Measurements from ENCODE around the gene CIB4.

The CIB4 gene

GRCh38 chr2:26540961-26541360 is 100.2 kb downstream of the CIB4 start:
- no peak overlapping the region for H3K4me3 Mint-ChIP-seq
- DNase-seq (ENCODE audit: low spot score in 2 of 2) (no peak), ATAC-seq (replicated peaks; ENCODE audit: extremely low read depth, poor library complexity, severe bottlenecking) (no peak)
- no peaks in the 10 kb centered on the region for H3K4me1 Mint-ChIP-seq
- H3K36me3 Mint-ChIP-seq (ENCODE audit: insufficient read depth) = peaks cover 3% of the 10 kb centered on the region
- no peak overlapping the region for H3K27ac Mint-ChIP-seq (ENCODE audit: low read depth)
- peaks cover 25% of the 10 kb centered on the region for H3K27me3 Mint-ChIP-seq
- no peaks in the 10 kb centered on the region for H3K9me3 Mint-ChIP-seq

DNA sequence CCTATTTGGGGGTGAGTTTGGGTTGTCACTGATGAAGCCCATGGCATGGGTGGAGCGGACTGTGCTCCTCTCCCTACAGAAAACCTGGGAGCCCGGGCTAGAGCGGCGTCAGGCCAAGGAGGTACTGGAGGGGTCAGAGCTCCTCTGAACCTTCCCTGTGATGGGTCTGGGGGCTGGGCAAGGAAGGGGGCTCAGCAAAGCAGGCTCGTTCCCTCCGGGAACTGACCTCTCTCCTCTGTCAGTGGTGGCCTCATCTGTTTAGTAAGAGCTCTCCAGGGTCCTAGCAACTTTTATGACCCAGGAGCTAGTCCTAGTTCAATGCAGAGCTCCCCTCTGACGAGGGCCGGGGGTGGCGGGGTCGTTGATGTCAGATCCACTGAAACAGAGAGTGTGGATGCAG is 100.9 kb downstream of the CIB4 start:
- ATAC-seq (replicated peaks; ENCODE audit: extremely low read depth, poor library complexity, severe bottlenecking) (no peak), DNase-seq (ENCODE audit: low spot score in 2 of 2) (no peak)
- no peaks in the 10 kb centered on the region for H3K9me3 Mint-ChIP-seq
- H3K4me1 Mint-ChIP-seq = no peaks in the 10 kb centered on the region
- H3K27me3 Mint-ChIP-seq = peaks cover 31% of the 10 kb centered on the region
- no peak overlapping the region for H3K27ac Mint-ChIP-seq (ENCODE audit: low read depth)
- peaks cover 3% of the 10 kb centered on the region for H3K36me3 Mint-ChIP-seq (ENCODE audit: insufficient read depth)
- no peak overlapping the region for H3K4me3 Mint-ChIP-seq

- Mint-ChIP-seq H3K36me3 (ENCODE audit: insufficient read depth) (peaks cover 3% of the 10 kb centered on the region), H3K4me1 (no peaks in the 10 kb centered on the region)
Measured at GRCh38 chr2:26537826-26538475, 103.2 kb downstream of the CIB4 start.

GRCh38 chr2:26537069-26537825 is 103.9 kb downstream of the CIB4 start:
- Mint-ChIP-seq H3K4me3 (no peak overlapping the region), H3K27me3 (peaks cover 23% of the 10 kb centered on the region), H3K4me1 (no peaks in the 10 kb centered on the region), H3K27ac (ENCODE audit: low read depth) (no peak overlapping the region), H3K36me3 (ENCODE audit: insufficient read depth) (peaks cover 3% of the 10 kb centered on the region), H3K9me3 (no peaks in the 10 kb centered on the region)
- ATAC-seq (replicated peaks; ENCODE audit: extremely low read depth, poor library complexity, severe bottlenecking) (no peak), DNase-seq (ENCODE audit: low spot score in 2 of 2) (no peak)

More at GRCh38 chr2:26537826-26538475, 103.2 kb downstream of the CIB4 start:
- Mint-ChIP-seq H3K9me3 (no peaks in the 10 kb centered on the region), H3K27me3 (peaks cover 30% of the 10 kb centered on the region), H3K4me3 (no peak overlapping the region), H3K27ac (ENCODE audit: low read depth) (no peak overlapping the region)
- DNase-seq (ENCODE audit: low spot score in 2 of 2) = no peak
- ATAC-seq (replicated peaks; ENCODE audit: extremely low read depth, poor library complexity, severe bottlenecking) = no peak

DNA sequence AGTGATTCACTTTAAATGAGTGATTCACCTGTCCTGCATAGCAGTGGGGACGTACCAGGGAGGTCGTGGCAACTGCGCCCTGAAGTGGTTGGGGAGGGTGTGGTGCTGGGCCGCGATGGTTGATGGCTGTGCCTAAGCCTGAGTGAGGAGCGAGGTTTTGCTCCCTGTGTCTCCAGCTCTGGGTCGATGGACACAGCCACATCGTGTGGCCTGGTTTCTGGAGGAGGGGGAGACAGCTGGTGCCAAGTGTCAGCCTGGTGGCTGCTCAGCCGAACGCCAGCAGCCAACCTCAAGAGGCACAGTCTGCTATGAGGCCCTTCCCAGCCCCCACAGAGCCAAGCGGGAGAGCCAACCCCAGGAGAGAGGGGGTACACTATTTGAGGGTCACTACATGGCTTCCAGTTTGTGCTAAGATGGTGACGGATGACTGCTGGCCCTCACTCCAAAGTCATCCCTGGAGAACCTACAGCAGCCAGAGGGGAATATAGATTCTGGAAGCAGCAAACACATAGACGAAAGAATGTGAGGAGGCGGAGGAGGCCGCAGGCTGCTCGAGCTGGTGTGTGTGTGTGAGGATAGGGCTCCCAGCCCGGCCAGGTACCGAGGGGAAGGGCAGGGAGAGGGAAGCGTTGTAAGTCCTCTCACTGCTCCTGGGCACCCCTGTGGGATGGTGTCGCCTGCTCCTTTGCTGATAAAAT is 104.6 kb downstream of the CIB4 start:
- Mint-ChIP-seq H3K4me1 (no peaks in the 10 kb centered on the region), H3K27me3 (peaks cover 15% of the 10 kb centered on the region), H3K36me3 (ENCODE audit: insufficient read depth) (peaks cover 3% of the 10 kb centered on the region), H3K9me3 (no peaks in the 10 kb centered on the region), H3K27ac (ENCODE audit: low read depth) (no peak overlapping the region), H3K4me3 (no peak overlapping the region)
- ATAC-seq (replicated peaks; ENCODE audit: extremely low read depth, poor library complexity, severe bottlenecking) (no peak), DNase-seq (ENCODE audit: low spot score in 2 of 2) (no peak)

DNA sequence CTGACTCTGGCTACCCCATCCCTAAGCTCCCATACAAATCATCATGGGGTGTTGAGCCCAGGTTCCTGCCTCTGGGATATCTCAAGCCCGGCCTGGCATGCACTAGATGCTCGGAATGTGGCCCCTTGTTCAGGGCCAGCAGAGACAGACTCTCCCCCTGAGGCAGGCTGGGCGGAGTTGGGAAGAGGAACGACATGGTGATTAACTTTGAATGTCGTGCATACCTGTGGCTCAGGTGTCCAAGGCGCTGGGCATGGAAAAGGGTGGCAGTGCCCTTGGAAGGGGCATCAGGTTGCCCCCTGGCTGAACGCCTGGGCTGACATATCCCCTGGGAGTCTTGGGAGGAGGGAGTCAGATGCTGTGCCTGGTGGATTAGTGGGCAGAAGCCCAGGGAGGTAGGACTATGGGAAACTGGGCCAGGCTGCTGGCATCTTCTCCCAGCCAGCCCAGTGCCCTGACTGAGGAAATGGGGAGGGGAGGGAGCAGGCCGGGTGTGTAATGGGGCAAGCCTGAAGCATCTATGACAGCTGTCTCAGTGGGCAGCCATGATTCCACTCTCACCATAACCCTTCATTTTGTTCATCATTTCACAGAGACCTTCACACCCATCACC is 105.4 kb downstream of the CIB4 start:
- H3K27me3 Mint-ChIP-seq = peaks cover 19% of the 10 kb centered on the region
- no peak for DNase-seq (ENCODE audit: low spot score in 2 of 2)
- no peak for ATAC-seq (replicated peaks; ENCODE audit: extremely low read depth, poor library complexity, severe bottlenecking)
- H3K36me3 Mint-ChIP-seq (ENCODE audit: insufficient read depth) = peaks cover 3% of the 10 kb centered on the region
- H3K4me1 Mint-ChIP-seq = no peaks in the 10 kb centered on the region
- no peaks in the 10 kb centered on the region for H3K9me3 Mint-ChIP-seq
- H3K27ac Mint-ChIP-seq (ENCODE audit: low read depth) = no peak overlapping the region
- H3K4me3 Mint-ChIP-seq = no peak overlapping the region

DNA sequence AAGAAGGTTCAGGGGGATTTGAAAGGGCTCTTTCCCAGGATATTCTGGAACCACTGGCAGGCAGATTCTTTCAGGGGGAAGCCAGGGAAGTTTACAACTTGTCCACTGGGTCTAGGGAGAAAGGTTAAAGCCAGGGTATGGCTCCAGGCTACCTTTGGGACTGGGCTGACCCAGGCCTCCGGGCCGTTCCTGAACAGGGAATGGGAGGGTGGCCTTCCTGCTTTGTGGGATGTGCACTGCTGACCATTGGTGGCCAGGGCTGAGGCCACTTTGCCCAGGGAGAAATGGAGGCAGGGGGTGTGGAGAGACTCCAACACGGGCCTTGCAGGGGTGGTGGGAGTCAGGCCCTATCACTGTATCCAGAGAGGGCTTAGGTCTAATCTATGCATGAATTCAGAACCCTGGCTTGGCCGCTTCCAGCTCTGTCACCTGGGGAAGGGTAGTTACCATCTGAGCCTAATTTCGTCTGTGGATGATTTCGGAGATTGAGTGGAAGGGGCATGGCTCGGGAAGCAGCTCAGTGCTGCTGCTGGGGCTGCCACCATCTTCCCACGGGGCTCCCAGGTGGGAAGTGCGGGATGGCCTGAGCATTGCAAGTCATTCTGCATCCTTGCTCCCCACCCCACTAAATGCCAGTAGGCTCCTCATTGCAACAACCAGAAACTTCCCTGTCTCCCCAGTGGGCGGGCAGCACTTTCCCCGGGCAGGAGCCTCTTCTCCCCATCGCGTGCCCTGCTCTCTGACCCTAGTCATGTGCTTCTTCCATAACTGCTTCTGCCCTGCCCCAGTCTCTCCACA is 106.1 kb downstream of the CIB4 start:
- H3K4me3 Mint-ChIP-seq = no peak overlapping the region
- H3K27me3 Mint-ChIP-seq = peaks cover 26% of the 10 kb centered on the region
- peaks cover 3% of the 10 kb centered on the region for H3K36me3 Mint-ChIP-seq (ENCODE audit: insufficient read depth)
- DNase-seq (ENCODE audit: low spot score in 2 of 2) (no peak), ATAC-seq (replicated peaks; ENCODE audit: extremely low read depth, poor library complexity, severe bottlenecking) (no peak)
- no peaks in the 10 kb centered on the region for H3K9me3 Mint-ChIP-seq
- H3K4me1 Mint-ChIP-seq = no peaks in the 10 kb centered on the region
- no peak overlapping the region for H3K27ac Mint-ChIP-seq (ENCODE audit: low read depth)

DNA sequence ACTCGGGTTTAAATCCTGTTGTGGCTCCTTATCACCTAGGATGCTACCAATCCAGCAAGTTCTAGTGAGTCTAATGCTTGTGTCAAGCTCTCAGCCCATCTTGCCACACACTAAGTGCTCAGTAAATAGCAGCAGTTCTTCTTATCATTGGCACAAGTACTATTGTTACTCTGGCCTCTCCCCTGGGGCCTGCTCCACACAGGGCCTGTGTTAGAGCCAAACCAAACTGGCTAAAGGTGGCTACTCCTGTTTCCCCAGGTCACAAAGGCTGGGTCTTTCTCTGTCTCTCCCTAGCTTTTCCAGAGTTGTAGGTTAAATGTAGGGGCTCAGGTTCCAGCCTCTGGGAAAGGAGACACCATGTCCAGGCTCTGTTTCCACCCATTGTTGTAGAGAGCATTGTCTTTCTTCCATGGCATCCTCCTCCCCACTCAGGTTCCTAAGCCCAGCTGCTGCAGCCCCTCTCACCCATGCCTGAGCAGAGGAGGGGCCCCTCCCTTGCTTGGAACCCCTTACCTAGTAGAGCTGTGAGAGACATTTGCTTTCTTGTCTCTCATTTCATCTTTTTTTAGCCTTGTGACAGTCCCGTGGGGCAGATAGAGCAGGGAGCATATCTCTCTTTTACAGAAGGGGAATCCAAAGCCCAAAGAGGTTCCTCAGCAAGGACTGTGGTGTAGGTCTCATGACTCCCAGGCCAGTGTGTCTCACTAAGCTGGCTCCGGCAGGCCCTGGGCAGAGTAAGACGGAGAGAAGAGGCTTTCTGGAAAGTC is 106.9 kb downstream of the CIB4 start:
- Mint-ChIP-seq H3K4me3 (no peak overlapping the region), H3K27ac (ENCODE audit: low read depth) (no peak overlapping the region), H3K27me3 (peaks cover 29% of the 10 kb centered on the region), H3K36me3 (ENCODE audit: insufficient read depth) (peaks cover 3% of the 10 kb centered on the region), H3K4me1 (no peaks in the 10 kb centered on the region), H3K9me3 (no peaks in the 10 kb centered on the region)
- DNase-seq (ENCODE audit: low spot score in 2 of 2) = no peak
- no peak for ATAC-seq (replicated peaks; ENCODE audit: extremely low read depth, poor library complexity, severe bottlenecking)

- DNase-seq (ENCODE audit: low spot score in 2 of 2) (no peak), ATAC-seq (replicated peaks; ENCODE audit: extremely low read depth, poor library complexity, severe bottlenecking) (no peak)
- H3K36me3 Mint-ChIP-seq (ENCODE audit: insufficient read depth) = peaks cover 3% of the 10 kb centered on the region
- H3K9me3 Mint-ChIP-seq = no peaks in the 10 kb centered on the region
- H3K4me1 Mint-ChIP-seq = no peaks in the 10 kb centered on the region
- peaks cover 29% of the 10 kb centered on the region for H3K27me3 Mint-ChIP-seq
- H3K27ac Mint-ChIP-seq (ENCODE audit: low read depth) = no peak overlapping the region
- no peak overlapping the region for H3K4me3 Mint-ChIP-seq
Measured at GRCh38 chr2:26533661-26534060, 107.5 kb downstream of the CIB4 start.

DNA sequence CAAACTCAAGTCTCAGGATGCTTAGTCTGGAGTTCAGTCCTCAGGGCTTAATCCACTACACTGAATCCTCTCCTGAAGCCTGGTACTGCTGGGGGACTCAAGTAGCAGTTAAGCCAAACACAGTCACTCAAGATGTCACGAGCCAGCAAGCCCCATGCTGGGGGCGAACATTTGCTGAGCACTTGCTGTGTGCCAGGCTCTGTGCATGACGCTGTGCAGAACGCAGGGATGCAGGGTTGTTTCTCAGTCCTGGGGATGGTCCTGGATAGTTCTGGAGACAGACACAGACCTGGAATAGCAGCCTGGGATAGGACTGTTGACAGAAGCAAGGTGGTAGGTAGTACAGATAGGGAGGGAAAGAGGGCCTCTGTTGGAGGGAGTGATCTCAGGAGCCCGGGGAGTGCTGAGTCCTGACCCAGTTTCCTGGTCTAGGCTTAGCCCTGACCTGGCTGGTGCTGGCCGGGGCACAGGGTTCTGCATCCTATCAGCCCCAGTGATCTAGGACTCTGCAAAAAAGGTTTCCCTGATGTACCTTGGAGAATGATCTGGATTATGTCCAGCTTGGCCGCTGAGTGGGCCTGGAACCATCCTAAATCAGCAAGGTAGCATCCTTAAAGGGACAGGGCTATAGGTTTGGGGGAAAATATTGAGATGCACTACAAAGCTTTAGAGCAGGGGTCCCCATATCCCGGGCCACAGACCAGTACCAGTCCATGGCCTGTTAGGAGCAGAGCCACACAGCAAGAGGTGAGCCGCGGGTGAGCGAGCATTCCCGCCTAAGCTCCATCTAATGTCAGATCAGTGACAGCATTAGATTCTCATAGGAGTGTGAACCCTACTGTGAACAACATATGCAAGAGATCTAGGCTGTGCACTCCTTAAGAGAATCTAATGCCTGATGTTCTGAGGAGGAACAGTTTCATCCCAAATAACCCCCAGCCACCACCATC is 108.6 kb downstream of the CIB4 start:
- no peak for ATAC-seq (replicated peaks; ENCODE audit: extremely low read depth, poor library complexity, severe bottlenecking)
- no peaks in the 10 kb centered on the region for H3K4me1 Mint-ChIP-seq
- H3K36me3 Mint-ChIP-seq (ENCODE audit: insufficient read depth) = peaks cover 3% of the 10 kb centered on the region
- no peak overlapping the region for H3K4me3 Mint-ChIP-seq
- H3K27ac Mint-ChIP-seq (ENCODE audit: low read depth) = no peak overlapping the region
- H3K9me3 Mint-ChIP-seq = no peaks in the 10 kb centered on the region
- peaks cover 29% of the 10 kb centered on the region for H3K27me3 Mint-ChIP-seq
- no peak for DNase-seq (ENCODE audit: low spot score in 2 of 2)
